Activated CD4-positive, alpha-beta T cell treated with anti-CD3 and anti-CD28 coated beads, Interleukin-2, amount 50 U/mL, for 1 hour (primary cell): ENCODE results near the gene JOSD2.

ENCODE experiments used
- DNase-seq: peaks from one replicate; pipeline ENCODE4 v3.0.0-alpha.2; 2020

JOSD2 gene

GRCh38 chr19:50512999-50513745 is 2.2 kb upstream of the JOSD2 start:
- DNase-seq, result no peak

- no peak for DNase-seq
These were observed 1.4 kb upstream of the JOSD2 start for GRCh38 chr19:50512112-50512998.

- no peak for DNase-seq
These were observed 307 bp downstream of the JOSD2 start for GRCh38 chr19:50510700-50511068.

GRCh38 chr19:50510121-50510670 is 795 bp downstream of the JOSD2 start:
- no peak for DNase-seq

- no peak for DNase-seq
These were observed 1.6 kb downstream of the JOSD2 start for GRCh38 chr19:50509366-50509765.

- DNase-seq, result no peak
These were observed 2.2 kb downstream of the JOSD2 start for GRCh38 chr19:50508843-50509190.

- no peak for DNase-seq
These were observed 3.6 kb downstream of the JOSD2 start for GRCh38 chr19:50507376-50507775.

- DNase-seq, result no peak
These were observed 4.3 kb downstream of the JOSD2 start for GRCh38 chr19:50506700-50507099.

- DNase-seq, result no peak
These were observed 5.0 kb downstream of the JOSD2 start for GRCh38 chr19:50505856-50506611.

GRCh38 chr19:50501568-50502475 is 9.2 kb downstream of the JOSD2 start:
- no peak for DNase-seq

GRCh38 chr19:50501186-50501567 is 9.8 kb downstream of the JOSD2 start:
- no peak for DNase-seq

- DNase-seq, result no peak
These were observed 10.2 kb downstream of the JOSD2 start for GRCh38 chr19:50500753-50501151.

GRCh38 chr19:50500060-50500752 is 10.8 kb downstream of the JOSD2 start:
- no peak for DNase-seq

GRCh38 chr19:50498219-50499056 is 12.6 kb downstream of the JOSD2 start:
- no peak for DNase-seq

- DNase-seq, result no peak
These were observed 14.0 kb downstream of the JOSD2 start for GRCh38 chr19:50497022-50497405.

GRCh38 chr19:50496189-50497021 is 14.6 kb downstream of the JOSD2 start:
- no peak for DNase-seq

GRCh38 chr19:50495020-50495531 is 15.9 kb downstream of the JOSD2 start:
- DNase-seq, result no peak

GRCh38 chr19:50494186-50495019 is 16.6 kb downstream of the JOSD2 start:
- no peak for DNase-seq
